Parathyroid adenoma (tissue), 2 donors: ENCODE results near the gene C9orf78.

Experiments
- H2AFZ ChIP-seq: fragments of 300-600 bp; sonication (generic); one replicate; pipeline ENCODE4 v1.7.0; 2017; ENCODE audit warnings: antibody characterized with exemption, mild to moderate bottlenecking
- H3K27ac ChIP-seq: fragments of 300-600 bp; sonication (generic); one replicate; pipeline ENCODE4 v1.7.0; 2017
- H3K27me3 ChIP-seq: fragments of 300-600 bp; sonication (generic); one replicate; pipeline ENCODE4 v1.7.0; 2017; ENCODE audit warnings: low read length; ENCODE audit not compliant: control insufficient read depth, insufficient read depth
- H3K36me3 ChIP-seq: fragments of 300-600 bp; sonication (generic); one replicate; pipeline ENCODE4 v1.7.0; 2017; ENCODE audit warnings: low read length; ENCODE audit not compliant: control insufficient read depth, insufficient read depth
- H3K4me1 ChIP-seq: fragments of 300-600 bp; sonication (generic); one replicate; pipeline ENCODE4 v1.7.0; 2017; ENCODE audit warnings: control low read depth
- H3K4me2 ChIP-seq: fragments of 300-600 bp; sonication (generic); one replicate; pipeline ENCODE4 v1.7.0; 2017; ENCODE audit warnings: low read length
- H3K4me3 ChIP-seq: fragments of 300-600 bp; sonication (generic); one replicate; pipeline ENCODE4 v1.7.0; 2017; ENCODE audit warnings: low read depth, low read length
- H3K79me2 ChIP-seq: fragments of 300-600 bp; sonication (generic); one replicate; pipeline ENCODE4 v1.7.0; 2017; ENCODE audit warnings: control low read depth
- H3K9ac ChIP-seq: fragments of 300-600 bp; sonication (generic); one replicate; pipeline ENCODE4 v1.7.0; 2017; ENCODE audit warnings: mild to moderate bottlenecking
- H3K9me3 ChIP-seq: fragments of 300-600 bp; sonication (generic); one replicate; pipeline ENCODE4 v1.7.0; 2017; ENCODE audit warnings: low read length; ENCODE audit not compliant: control insufficient read depth
- CTCF ChIP-seq: fragments of 300-600 bp; sonication (generic); IDR thresholded peaks from one replicate; pipeline ENCODE4 v1.7.0; 2017; ENCODE audit warnings: antibody characterized with exemption, mild to moderate bottlenecking
- donor health status: primary hyperparathyroidism.

The C9orf78 gene

GRCh38 chr9:129850821-129851550, 15.9 kb upstream of the C9orf78 start:
- H3K27me3 ChIP-seq, result no peaks in the 10 kb centered on the region
- no peak overlapping the region for H3K27ac ChIP-seq
- H2AFZ ChIP-seq, result no peak overlapping the region
- H3K4me3 ChIP-seq, result no peak overlapping the region
- H3K4me1 ChIP-seq, result no peaks in the 10 kb centered on the region
- H3K36me3 ChIP-seq, result no peaks in the 10 kb centered on the region
- no peak overlapping the region for H3K9ac ChIP-seq
- no peaks in the 10 kb centered on the region for H3K79me2 ChIP-seq
- no peaks in the 10 kb centered on the region for H3K9me3 ChIP-seq
- H3K4me2 ChIP-seq, result no peak overlapping the region
- TF ChIP-seq CTCF, result no peak

GRCh38 chr9:129849901-129850300, 14.8 kb upstream of the C9orf78 start:
- Histone ChIP-seq H3K27ac (no peak overlapping the region), H3K9me3 (no peaks in the 10 kb centered on the region), H3K9ac (no peak overlapping the region), H3K79me2 (no peaks in the 10 kb centered on the region), H3K4me2 (no peak overlapping the region), H3K4me3 (no peak overlapping the region), H2AFZ (no peak overlapping the region), H3K36me3 (no peaks in the 10 kb centered on the region), H3K27me3 (no peaks in the 10 kb centered on the region), H3K4me1 (no peaks in the 10 kb centered on the region)
- TF ChIP-seq CTCF, result no peak

- H2AFZ ChIP-seq, result no peak overlapping the region
- H3K27me3 ChIP-seq, result no peaks in the 10 kb centered on the region
- no peaks in the 10 kb centered on the region for H3K79me2 ChIP-seq
- no peaks in the 10 kb centered on the region for H3K9me3 ChIP-seq
- no peaks in the 10 kb centered on the region for H3K36me3 ChIP-seq
- H3K4me3 ChIP-seq, result no peak overlapping the region
- no peak overlapping the region for H3K9ac ChIP-seq
- H3K27ac ChIP-seq, result no peak overlapping the region
- no peak overlapping the region for H3K4me2 ChIP-seq
- no peaks in the 10 kb centered on the region for H3K4me1 ChIP-seq
- no peak for TF ChIP-seq CTCF
Observed at GRCh38 chr9:129848712-129849441, 13.8 kb upstream of the C9orf78 start.

GRCh38 chr9:129845373-129845772, 10.3 kb upstream of the C9orf78 start:
- Histone ChIP-seq H3K36me3 (no peaks in the 10 kb centered on the region), H3K4me1 (no peaks in the 10 kb centered on the region), H3K9me3 (no peaks in the 10 kb centered on the region), H3K27me3 (no peaks in the 10 kb centered on the region), H3K4me3 (no peak overlapping the region), H3K79me2 (no peaks in the 10 kb centered on the region), H3K4me2 (no peak overlapping the region), H3K27ac (no peak overlapping the region), H3K9ac (no peak overlapping the region), H2AFZ (no peak overlapping the region)
- no peak for TF ChIP-seq CTCF
